GM18867 (cell line): ENCODE results near the gene DDAH2.

ENCODE experiments used
- ATAC-seq: cut with Tn5 transposase; IDR thresholded peaks from one replicate; pipeline ENCODE4 v1.9.1; 2021; ENCODE audit warnings: mild to moderate bottlenecking, moderate library complexity; ENCODE audit not compliant: unreplicated experiment

Gene DDAH2

DNA sequence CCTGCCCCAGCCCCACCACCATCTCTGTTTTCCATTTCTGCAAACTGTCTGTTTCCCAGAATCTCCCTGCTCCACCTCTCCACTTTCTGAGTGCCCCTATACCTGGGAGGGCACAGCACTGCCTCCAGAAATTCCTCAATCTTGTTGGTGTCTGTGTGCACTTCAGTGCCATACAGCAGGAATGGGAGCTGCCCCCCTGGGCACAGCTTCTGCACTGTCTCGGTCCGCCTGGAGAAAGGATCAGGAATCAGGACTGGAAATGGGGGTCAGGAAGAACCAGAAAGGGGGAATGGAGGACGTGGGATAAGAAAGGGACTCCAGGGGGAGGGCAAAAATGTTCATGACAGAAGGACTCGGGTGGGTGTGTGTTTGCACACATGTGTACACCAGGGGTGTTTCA lies 4.6 kb upstream of the DDAH2 start:
- no peak for ATAC-seq

DNA sequence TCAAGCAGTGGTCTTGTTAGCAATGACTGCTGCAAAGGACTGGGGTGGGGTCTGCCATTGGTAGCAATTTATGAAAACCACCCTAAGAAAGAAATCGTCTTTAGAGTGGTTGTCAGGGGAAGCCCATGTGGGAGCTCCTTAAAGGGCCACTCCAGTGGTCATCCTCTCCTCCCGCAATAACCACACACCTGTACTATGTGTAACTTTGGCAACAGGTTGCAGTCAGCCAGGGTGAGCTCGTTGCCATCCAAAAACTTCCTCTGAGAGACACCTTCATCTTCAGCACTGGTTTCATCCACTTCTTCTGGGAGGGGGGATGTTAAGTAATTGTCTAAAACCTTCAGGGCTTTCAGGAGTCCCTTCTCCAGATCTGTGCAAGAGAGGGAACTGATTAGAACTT lies 2.9 kb upstream of the DDAH2 start:
- no peak for ATAC-seq

DNA sequence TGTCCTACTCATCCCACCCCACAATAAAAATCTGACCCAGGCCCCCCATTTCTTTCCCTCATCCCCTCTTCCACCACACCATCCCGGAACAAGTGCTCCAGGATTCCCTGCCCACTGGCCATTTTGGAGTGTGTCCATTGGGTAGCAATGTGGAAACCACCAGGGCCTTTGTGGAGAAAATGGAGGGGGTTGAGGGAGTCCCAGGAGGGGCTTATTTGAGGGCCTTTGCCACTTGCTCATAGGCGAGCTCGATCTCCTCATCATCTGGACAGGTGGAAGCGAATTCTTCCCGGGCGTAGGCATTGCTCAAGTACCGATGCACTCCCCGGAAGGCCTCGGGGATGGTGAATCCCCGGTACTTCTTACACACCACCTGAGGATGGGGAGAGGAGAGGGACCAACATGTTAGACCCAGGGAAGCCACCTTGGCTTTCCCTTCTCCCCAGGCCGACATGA lies 1.6 kb upstream of the DDAH2 start:
- no peak for ATAC-seq

GRCh38 chr6:31729979-31730630 lies 1.0 kb upstream of the DDAH2 start:
- peak; percentile 35 for ATAC-seq

DNA sequence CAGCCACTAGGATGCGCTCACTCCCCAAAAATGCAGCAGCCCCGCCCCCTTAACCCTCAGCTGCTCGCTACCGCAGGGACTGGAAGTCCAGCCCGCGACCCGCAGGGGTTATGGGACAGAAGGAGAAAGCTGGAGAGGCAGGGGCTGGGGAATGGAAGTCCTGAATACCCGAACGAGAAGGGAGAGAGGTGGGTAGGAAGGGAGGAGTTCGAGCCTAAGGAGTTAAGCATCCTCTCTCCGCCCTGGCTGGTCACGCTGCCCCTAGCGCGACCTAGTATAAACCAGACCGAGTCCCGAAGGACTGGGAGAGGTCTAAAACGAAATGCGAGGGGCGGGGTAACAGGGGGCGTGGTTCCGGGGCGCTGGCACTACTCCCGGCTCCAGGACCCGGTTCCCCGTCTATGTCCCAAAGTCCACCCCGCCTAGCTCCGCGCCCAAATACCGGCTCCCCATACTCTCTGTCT lies 448 bp upstream of the DDAH2 start:
- peak; percentile 35 for ATAC-seq

DNA sequence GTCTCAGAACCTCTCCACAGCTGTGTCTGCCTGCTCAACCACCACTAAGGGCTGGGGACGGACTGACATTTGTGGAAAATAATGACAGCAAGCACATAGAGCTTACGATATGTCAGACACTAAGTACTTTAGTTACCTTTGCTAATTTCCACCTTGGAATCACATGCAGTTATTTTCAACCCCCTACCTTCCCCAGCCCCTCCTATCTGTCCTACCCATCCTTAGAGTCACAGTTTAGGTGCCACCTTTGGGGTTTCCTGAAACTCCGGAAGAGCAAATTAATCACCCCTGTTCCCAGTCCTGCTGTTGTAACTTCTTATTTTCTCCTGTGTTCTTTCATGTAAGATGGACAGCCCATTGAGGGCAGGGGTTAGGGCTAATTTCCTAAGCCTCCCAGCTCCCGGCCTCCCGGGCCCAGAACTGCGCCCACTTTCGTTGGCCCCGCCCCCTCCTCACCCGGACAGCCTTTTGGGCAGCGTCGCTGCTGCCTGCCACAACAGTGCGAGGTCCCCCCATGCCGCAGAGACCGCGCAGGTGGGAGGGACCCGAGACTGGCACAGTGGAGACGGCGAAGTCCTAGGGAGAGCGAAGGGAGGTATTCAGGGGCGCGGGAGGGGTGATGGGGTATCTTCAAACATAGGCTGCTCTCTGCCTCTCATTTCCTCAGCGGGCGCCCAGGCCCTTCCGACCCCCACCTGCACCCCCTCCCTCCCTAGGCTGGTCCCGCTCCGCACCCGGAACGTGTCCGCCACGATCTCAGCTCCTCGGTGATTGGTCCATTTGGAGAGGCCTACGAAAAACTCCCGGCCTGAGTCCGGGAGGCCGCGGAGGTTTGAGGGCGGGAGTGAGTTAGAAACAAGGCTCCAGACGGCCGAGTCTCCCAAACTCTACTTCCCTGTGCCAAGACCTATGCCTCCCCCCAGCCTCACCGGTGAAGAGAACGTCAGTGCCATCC lies 1.1 kb downstream of the DDAH2 start:
- no peak for ATAC-seq

DNA sequence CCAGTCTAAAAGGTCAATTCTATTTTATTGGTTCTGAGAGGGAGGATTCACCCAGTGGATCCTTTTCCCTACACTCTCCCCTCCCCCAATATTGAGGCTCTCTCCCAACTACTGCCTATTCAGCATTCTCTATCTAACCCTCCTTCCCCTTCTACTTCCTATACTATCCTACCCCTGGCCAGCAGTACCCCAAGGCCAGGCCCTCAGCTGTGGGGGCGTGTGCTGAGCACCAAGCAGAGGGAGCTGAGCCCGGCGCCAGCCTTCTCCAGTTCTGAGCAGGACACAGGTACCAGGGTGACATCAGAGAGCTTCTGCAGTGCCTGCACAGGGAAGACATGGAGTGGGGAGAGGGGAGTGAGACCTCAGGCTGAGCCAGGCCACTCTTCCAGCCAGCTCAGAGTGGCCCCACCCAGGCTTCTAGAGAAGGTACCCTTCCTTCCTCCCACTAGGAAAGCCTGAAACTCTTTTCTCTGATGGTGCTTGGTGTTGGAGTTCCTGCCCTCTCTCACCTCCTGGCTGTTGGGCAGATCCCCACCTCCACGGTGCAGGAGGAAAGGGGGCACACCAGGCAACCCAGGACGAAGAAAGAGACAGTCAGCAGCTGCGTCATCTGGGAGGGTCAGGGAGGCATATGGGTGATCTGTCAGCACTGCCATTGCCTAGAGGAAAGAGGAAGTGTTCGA lies 1.9 kb downstream of the DDAH2 start:
- peak; percentile 55 for ATAC-seq

DNA sequence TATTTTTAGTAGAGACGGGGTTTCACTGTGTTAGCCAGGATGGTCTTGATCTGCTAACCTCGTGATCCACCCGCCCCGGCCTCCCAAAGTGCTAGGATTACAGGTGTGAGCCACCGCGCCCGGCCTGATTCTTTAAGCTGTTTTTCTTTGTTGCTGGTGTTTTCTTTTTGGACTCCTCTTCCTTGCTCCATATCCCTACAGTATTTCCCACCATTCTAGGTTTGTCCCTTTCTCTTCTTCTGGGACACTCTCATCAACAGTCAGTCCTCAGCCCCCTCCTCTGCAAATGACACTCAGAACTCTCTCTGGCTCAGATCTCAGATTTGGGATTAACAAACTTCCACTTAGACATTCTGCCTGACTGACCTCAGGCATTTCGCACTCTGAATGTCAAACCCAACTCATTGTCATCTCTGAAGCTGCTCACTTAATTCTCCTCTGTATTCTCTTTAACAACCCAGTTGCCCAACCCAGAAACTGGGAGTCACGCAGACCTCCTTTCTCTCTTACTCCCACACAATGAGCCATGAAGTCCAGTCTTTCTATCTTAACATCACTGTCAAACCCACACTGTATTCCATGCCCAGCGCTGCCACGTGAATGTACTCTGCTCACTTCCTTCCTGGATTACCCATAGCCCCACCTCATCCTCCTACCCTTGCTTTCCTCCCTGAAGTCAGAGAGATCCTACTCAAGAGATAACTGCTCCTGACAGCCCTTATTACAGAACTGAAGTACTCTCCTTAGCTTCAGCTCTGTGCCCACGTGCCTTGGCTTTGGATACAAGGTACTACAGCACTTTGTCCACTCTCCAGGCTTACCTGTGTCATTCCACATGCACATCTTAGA lies 3.4 kb downstream of the DDAH2 start:
- no peak for ATAC-seq

- no peak for ATAC-seq
Measured at GRCh38 chr6:31723980-31724691, 5.0 kb downstream of the DDAH2 start.

DNA sequence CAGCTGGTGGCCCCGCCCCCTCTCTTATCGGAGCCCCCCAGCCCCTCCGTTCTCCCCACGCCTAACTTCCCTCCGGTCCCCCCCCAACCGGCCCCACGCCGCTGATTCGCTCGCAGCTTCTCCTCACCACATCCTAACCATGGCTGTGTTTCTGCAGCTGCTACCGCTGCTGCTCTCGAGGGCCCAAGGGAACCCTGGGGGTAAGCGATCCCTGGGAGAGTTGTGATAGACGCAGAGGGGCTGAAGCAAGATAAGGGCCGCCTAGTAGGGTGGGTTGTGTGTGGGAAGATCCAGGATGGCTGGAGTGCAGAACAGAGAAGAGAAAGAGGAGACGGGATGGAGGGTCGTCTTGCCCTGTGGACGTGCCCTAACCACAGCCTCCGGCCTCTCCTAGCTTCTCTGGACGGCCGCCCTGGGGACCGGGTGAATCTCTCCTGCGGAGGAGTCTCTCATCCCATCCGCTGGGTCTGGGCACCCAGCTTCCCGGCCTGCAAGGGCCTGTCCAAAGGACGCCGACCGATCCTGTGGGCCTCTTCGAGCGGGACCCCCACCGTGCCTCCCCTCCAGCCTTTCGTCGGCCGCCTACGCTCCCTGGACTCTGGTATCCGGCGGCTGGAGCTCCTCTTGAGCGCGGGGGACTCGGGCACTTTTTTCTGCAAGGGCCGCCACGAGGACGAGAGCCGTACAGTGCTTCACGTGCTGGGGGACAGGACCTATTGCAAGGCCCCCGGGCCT lies 5.7 kb downstream of the DDAH2 start, which contains the start of gene MPIG6B:
TSS of gene MPIG6B (plus strand) at position 129 of the 735 bp plus-strand sequence. CDS start at position 140, 11 bp downstream.
- ATAC-seq = no peak

- no peak for ATAC-seq
Measured at GRCh38 chr6:31722173-31722572, 6.9 kb downstream of the DDAH2 start.

DNA sequence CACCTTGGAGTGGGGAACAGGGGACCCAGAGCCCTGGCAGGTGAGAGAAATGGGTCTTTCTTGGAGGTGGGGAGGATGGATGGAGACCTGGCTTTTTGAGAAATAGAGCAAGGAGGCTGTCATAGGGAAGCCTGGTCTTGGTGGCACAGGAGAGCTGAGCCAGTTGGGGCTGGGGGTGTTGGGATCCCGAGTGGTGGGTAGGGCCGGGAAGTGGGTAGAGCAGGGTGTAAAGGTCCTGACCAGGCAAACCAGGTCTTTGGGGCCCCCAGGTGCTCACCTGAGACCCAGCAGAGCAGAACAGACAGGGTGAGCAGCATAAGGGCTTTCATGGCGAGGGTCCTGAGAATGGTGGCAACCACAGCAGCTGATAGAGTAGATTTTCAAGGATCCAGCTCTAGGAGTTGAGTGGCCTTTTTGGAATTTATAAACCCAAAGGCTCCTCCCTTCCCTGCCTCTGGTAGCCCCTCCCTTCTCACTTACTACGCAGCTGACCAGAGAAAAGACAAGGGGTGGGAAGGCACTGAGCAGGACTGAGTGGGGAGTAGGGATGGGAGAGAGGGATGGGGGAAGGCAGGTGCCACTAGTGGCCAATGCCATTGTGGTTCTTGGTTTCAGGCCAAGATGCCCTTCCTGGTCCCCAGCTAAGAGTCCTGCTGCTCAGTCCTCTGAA lies 7.6 kb downstream of the DDAH2 start, which contains the start of gene LY6G6C:
TSS of gene LY6G6C (minus strand) at position 396 of the 670 bp plus-strand sequence. CDS start at position 329, 67 bp downstream.
- ATAC-seq = no peak

- no peak for ATAC-seq
Measured at GRCh38 chr6:31720196-31720770, 8.8 kb downstream of the DDAH2 start.

GRCh38 chr6:31719001-31719400 lies 10.1 kb downstream of the DDAH2 start:
- no peak for ATAC-seq

GRCh38 chr6:31718265-31718664 lies 10.8 kb downstream of the DDAH2 start:
- ATAC-seq = no peak

DNA sequence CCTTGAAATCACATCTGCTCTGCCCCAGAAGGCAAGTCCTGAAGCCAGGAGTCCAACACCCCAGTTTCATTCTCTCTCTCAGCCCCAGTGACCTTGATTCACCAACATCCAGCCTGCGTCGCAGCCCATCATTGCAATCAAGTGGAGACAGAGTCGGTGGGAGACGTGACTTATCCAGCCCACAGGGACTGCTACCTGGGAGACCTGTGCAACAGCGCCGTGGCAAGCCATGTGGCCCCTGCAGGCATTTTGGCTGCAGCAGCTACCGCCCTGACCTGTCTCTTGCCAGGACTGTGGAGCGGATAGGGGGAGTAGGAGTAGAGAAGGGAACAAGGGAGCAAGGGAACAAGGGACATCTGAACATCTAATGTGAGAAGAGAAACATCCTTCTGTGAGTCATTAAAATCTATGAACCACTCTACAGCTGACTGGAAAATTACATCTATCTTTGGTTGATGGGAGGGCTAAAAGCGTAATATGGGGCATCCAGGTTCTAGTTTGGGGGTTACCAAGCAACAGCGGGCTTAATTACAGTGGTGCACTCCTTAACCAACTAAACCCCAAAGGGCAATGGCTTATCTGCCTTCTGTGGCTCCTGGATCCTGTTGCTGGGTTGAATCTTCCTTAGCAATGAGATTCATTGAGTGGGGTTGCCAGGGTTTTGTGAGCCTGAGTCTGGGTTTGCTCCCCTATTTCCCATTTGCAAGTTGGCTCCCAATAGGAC lies 11.4 kb downstream of the DDAH2 start:
- ATAC-seq = no peak
